Measurements from ENCODE around the gene CHMP4A. TPM values are rescaled to one million over a fixed set of nuclear protein-coding genes. Genes with fewer than 3 reads are reported as not detected.

Gene CHMP4A
- total RNA-seq, 1 experiment from 2014 or later = 56.7 TPM

DNA sequence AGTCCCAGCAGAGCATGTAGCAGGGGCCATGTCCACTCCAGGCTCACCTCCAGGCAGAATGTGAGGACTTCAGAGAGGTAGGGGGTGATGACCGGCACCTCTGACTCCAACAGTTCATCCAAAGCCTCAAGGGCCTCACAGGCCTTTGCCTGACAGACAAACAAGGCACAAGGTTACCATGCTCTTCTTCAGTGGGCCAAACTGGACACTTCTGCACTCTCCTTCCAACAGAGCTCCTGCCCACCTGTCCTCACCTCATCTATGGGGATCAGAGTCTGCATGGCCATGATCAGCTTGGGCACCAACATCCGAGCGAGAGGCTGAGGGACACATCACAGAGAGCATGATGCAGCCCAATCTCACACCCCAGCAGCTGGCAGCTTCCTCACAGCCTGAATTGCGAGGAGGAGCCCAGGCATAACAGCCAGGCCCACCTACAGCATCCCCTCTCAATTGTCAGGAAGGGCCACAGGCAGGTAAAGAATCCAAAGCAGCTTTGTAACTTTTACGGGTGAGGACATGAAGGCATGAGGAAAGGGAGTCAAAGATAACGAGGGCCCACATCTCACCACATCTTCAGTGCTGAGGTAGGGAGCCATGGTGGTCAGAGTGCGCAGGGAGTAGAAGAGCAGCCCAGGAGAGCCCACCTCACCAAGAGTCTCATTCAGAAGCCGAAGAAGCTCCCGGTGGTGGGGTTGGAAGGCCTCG is 26.3 kb downstream of the CHMP4A start:
- H3K27ac ChIP-seq (ENCODE audit: low read depth, low read length, poor library complexity, severe bottlenecking) = no peak overlapping the region
- POLR2A ChIA-PET (ENCODE audit: low non-redundant PET) = no interaction called here
- no TSS peak for BruUV-seq (replicated peaks)
- TF ChIP-seq, protein P1, sequence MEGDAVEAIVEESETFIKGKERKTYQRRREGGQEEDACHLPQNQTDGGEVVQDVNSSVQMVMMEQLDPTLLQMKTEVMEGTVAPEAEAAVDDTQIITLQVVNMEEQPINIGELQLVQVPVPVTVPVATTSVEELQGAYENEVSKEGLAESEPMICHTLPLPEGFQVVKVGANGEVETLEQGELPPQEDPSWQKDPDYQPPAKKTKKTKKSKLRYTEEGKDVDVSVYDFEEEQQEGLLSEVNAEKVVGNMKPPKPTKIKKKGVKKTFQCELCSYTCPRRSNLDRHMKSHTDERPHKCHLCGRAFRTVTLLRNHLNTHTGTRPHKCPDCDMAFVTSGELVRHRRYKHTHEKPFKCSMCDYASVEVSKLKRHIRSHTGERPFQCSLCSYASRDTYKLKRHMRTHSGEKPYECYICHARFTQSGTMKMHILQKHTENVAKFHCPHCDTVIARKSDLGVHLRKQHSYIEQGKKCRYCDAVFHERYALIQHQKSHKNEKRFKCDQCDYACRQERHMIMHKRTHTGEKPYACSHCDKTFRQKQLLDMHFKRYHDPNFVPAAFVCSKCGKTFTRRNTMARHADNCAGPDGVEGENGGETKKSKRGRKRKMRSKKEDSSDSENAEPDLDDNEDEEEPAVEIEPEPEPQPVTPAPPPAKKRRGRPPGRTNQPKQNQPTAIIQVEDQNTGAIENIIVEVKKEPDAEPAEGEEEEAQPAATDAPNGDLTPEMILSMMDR (conservative IDR thresholded peaks at IDR 0.05; ENCODE audit: low read depth, low read length) = no peak
- TF ChIP-seq EZH2 (IDR thresholded peaks at IDR 0.05; ENCODE audit: borderline replicate concordance, low read depth, low read length, poor library complexity, severe bottlenecking) = no peak
- H3K36me3 ChIP-seq (ENCODE audit: insufficient read depth, low read length, poor library complexity, severe bottlenecking) = peaks cover 42% of the 10 kb centered on the region
- CTCF ChIA-PET = no interaction called here
- peaks cover 9% of the 10 kb centered on the region for H3K4me1 ChIP-seq (ENCODE audit: insufficient read depth, low read length, poor library complexity, severe bottlenecking)
- no peaks in the 10 kb centered on the region for H3K27me3 ChIP-seq (replicated peaks; ENCODE audit: insufficient read depth, low read depth, low read length, poor library complexity)
- DNase-seq (ENCODE audit: low spot score) = no peak
- no peaks in the 10 kb centered on the region for H3K9me3 ChIP-seq (ENCODE audit: low read depth, low read length, poor library complexity, severe bottlenecking)
- intact Hi-C loops (cut with micrococcal nuclease; ENCODE audit: unreplicated experiment) = loop anchor here (5.0 kb wide), 1 partner anchor 40 kb away; the partner anchor contains the start of genes PSME2 and RNF31
- no peak overlapping the region for H3K4me3 ChIP-seq (ENCODE audit: low read depth, low read length, poor library complexity, severe bottlenecking)

DNA sequence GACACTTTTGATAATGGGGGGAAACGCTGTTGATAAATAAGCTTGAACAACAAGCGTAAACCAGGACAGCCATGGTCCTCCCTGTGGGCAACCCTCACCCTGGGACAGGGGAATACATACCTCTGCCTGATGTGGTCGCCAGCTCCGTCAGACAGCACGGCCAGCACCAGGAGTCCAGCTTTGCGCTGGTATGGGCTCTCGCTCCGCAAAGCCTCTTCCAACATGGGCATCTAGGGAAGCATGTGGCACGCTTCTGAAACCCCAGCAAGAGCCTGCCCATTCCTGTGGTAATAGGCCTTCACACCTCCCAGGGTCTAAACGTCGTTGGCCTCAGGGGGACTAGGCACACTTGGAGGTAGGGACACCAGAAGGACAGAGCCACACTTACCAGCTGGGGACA is 27.5 kb downstream of the CHMP4A start:
- Histone ChIP-seq H3K9me3 (ENCODE audit: low read depth, low read length, poor library complexity, severe bottlenecking) (no peaks in the 10 kb centered on the region), H3K36me3 (ENCODE audit: insufficient read depth, low read length, poor library complexity, severe bottlenecking) (peaks cover 50% of the 10 kb centered on the region), H3K27me3 (replicated peaks; ENCODE audit: insufficient read depth, low read depth, low read length, poor library complexity) (no peaks in the 10 kb centered on the region), H3K4me3 (ENCODE audit: low read depth, low read length, poor library complexity, severe bottlenecking) (no peak overlapping the region), H3K27ac (ENCODE audit: low read depth, low read length, poor library complexity, severe bottlenecking) (no peak overlapping the region), H3K4me1 (ENCODE audit: insufficient read depth, low read length, poor library complexity, severe bottlenecking) (peaks cover 9% of the 10 kb centered on the region)
- ChIA-PET POLR2A (ENCODE audit: low non-redundant PET) (no interaction called here), CTCF (no interaction called here)
- no TSS peak for BruUV-seq (replicated peaks)
- no peak for TF ChIP-seq EZH2 (IDR thresholded peaks at IDR 0.05; ENCODE audit: borderline replicate concordance, low read depth, low read length, poor library complexity, severe bottlenecking)
- TF ChIP-seq, protein P1 (conservative IDR thresholded peaks at IDR 0.05; ENCODE audit: low read depth, low read length) = no peak
- DNase-seq (ENCODE audit: low spot score) = no peak
- intact Hi-C loops (cut with micrococcal nuclease; ENCODE audit: unreplicated experiment) = loop anchor here (5.0 kb wide), 1 partner anchor 38 kb away; the partner anchor contains the start of genes PSME2 and RNF31

DNA sequence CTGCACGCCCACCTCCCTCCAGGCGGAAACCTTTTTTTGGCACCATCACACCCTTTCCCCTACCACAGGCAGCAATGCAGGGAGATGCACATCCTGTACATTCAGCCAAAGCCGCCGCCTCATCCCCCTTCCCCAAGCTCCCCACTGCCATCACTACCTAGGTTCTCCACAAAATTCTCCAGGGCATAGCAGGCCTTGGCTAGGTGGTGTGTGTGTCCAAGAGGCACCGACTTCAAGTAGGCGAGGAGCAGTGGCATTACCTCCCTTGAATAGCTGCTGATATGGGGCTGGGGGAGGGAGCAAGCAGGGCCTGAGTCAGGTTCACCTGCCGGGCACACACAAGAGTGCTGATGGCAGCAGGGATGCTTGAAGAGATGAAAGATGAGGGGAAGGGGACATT is 28.3 kb downstream of the CHMP4A start:
- no peak overlapping the region for H3K27ac ChIP-seq (ENCODE audit: low read depth, low read length, poor library complexity, severe bottlenecking)
- TF ChIP-seq, protein P1 (conservative IDR thresholded peaks at IDR 0.05; ENCODE audit: low read depth, low read length) = no peak
- no peak for TF ChIP-seq EZH2 (IDR thresholded peaks at IDR 0.05; ENCODE audit: borderline replicate concordance, low read depth, low read length, poor library complexity, severe bottlenecking)
- intact Hi-C loops (cut with micrococcal nuclease; ENCODE audit: unreplicated experiment) = loop anchor here (5.0 kb wide), 1 partner anchor 38 kb away; the partner anchor contains the start of genes PSME2 and RNF31
- no peak overlapping the region for H3K4me3 ChIP-seq (ENCODE audit: low read depth, low read length, poor library complexity, severe bottlenecking)
- no peaks in the 10 kb centered on the region for H3K27me3 ChIP-seq (replicated peaks; ENCODE audit: insufficient read depth, low read depth, low read length, poor library complexity)
- no TSS peak for BruUV-seq (replicated peaks)
- CTCF ChIA-PET = no interaction called here
- H3K9me3 ChIP-seq (ENCODE audit: low read depth, low read length, poor library complexity, severe bottlenecking) = no peaks in the 10 kb centered on the region
- POLR2A ChIA-PET (ENCODE audit: low non-redundant PET) = no interaction called here
- no peak for DNase-seq (ENCODE audit: low spot score)
- H3K4me1 ChIP-seq (ENCODE audit: insufficient read depth, low read length, poor library complexity, severe bottlenecking) = peaks cover 9% of the 10 kb centered on the region
- peaks cover 57% of the 10 kb centered on the region for H3K36me3 ChIP-seq (ENCODE audit: insufficient read depth, low read length, poor library complexity, severe bottlenecking)
